ENCODE data around the gene MMP25.
"Not testable (repeated sequence)": the region's sequence is repeated elsewhere in the genome, so short reads cannot be mapped to it uniquely, and the experiment has no call there.

MMP25 gene

GRCh38 chr16:3054965-3055733 lies 8.8 kb downstream of the MMP25 start:
- no peak for DNase-seq (ENCODE audit: low read depth, low spot score)

- not testable (repeated sequence) for DNase-seq (ENCODE audit: low read depth, low spot score)
Observed at GRCh38 chr16:3055734-3056115, 9.4 kb downstream of the MMP25 start.

GRCh38 chr16:3056336-3057180 lies 10.2 kb downstream of the MMP25 start:
- no peak for DNase-seq (ENCODE audit: low read depth, low spot score)

- DNase-seq (ENCODE audit: low read depth, low spot score): no peak
Observed at GRCh38 chr16:3057181-3058138, 11.1 kb downstream of the MMP25 start.

GRCh38 chr16:3058139-3059030 lies 12.0 kb downstream of the MMP25 start:
- DNase-seq (ENCODE audit: low read depth, low spot score): no peak

GRCh38 chr16:3059041-3059722 lies 12.8 kb downstream of the MMP25 start:
- DNase-seq (ENCODE audit: low read depth, low spot score): peak; percentile 76

- no peak for DNase-seq (ENCODE audit: low read depth, low spot score)
Observed at GRCh38 chr16:3059723-3060242, 13.4 kb downstream of the MMP25 start.

GRCh38 chr16:3060339-3061127 lies 14.2 kb downstream of the MMP25 start:
- no peak for DNase-seq (ENCODE audit: low read depth, low spot score)

- no peak for DNase-seq (ENCODE audit: low read depth, low spot score)
Observed at GRCh38 chr16:3062553-3062952, 16.2 kb downstream of the MMP25 start.

- no peak for DNase-seq (ENCODE audit: low read depth, low spot score)
Observed at GRCh38 chr16:3063625-3064386, 17.4 kb downstream of the MMP25 start.

- peak; percentile 43 for DNase-seq (ENCODE audit: low read depth, low spot score)
Observed at GRCh38 chr16:3065069-3065741, 18.8 kb downstream of the MMP25 start, which contains the start of gene IL32. TSS of gene IL32 (plus strand) at chr16:3065640. CDS start at chr16:3065812, 172 bp downstream.

GRCh38 chr16:3065742-3066439 lies 19.5 kb downstream of the MMP25 start:
- DNase-seq (ENCODE audit: low read depth, low spot score): no peak

GRCh38 chr16:3066440-3066748 lies 20.0 kb downstream of the MMP25 start:
- no peak for DNase-seq (ENCODE audit: low read depth, low spot score)

GRCh38 chr16:3068487-3068886 lies 22.1 kb downstream of the MMP25 start:
- DNase-seq (ENCODE audit: low read depth, low spot score): no peak

GRCh38 chr16:3069146-3069545 lies 22.8 kb downstream of the MMP25 start:
- not testable (repeated sequence) for DNase-seq (ENCODE audit: low read depth, low spot score)

GRCh38 chr16:3070608-3071111 lies 24.3 kb downstream of the MMP25 start:
- DNase-seq (ENCODE audit: low read depth, low spot score): no peak

- DNase-seq (ENCODE audit: low read depth, low spot score): no peak
Observed at GRCh38 chr16:3071655-3072054, 25.3 kb downstream of the MMP25 start.
